ENCODE measurements around the gene VPS9D1. TPM values are rescaled to one million over a fixed set of nuclear protein-coding genes. Genes with fewer than 3 reads are reported as not detected.

VPS9D1 gene
- total RNA-seq, 1 donor from 2014 or later, result 11.3 TPM

DNA sequence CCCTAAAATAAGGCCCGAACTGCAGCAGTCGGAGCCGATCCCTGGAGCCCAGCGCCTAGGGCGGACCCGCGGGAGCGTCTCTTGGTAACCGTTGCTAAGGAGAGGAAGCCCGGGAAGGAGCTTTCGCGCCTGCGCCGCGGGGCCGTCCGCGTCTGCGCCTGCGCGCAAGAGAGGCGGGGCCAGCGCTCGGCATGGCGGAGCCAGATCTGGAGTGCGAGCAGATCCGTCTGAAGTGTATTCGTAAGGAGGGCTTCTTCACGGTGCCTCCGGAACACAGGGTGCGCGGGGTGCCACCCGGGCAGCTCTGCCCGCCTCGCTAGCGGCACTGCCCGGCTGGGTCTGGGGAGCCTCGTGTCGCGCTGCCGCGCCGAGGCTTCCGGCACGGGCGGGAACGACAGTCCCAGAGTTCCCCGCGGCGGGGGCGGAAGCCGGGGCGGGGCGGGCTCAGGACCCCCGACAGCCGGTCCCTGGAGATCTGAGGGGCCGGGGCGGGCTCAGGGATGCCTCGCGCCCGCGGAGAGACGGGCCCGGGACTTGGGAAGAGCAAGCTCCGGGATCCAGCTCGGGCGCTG lies 34.1 kb downstream of the VPS9D1 start, which contains the start of gene CDK10:
Gene CDK10, plus strand, starts transcription at position 170 of the 572 bp plus-strand sequence. Its CDS starts 22 bp downstream, at position 192.
- FAIRE-seq (no peak), DNase-seq (ENCODE audit: low read depth) (peak; percentile 67)
- peak within 1 kb of the TSS; percentile 87 for H3K9ac ChIP-seq (ENCODE audit: low read length)
- Mint-ChIP-seq H3K4me1 (ENCODE audit: low read depth, unreplicated experiment) (peaks cover 4% of the 10 kb centered on the region), H3K36me3 (ENCODE audit: low read depth, unreplicated experiment) (peaks cover 21% of the 10 kb centered on the region), H3K27me3 (ENCODE audit: low read depth, unreplicated experiment) (no peaks in the 10 kb centered on the region), H3K4me3 (ENCODE audit: unreplicated experiment) (peak within 1 kb of the TSS; percentile 94), H3K27ac (ENCODE audit: unreplicated experiment) (peak within 1 kb of the TSS; percentile 85), H3K9me3 (ENCODE audit: unreplicated experiment) (peaks cover 15% of the 10 kb centered on the region)
- H3K9me3 ChIP-seq (ENCODE audit: insufficient read depth, low read depth, low read length), result peaks cover 3% of the 10 kb centered on the region
- peak within 1 kb of the TSS; percentile 99 for H3K4me2 ChIP-seq (ENCODE audit: low read length)
- peak within 1 kb of the TSS; percentile 85 for H2AFZ ChIP-seq (ENCODE audit: low read depth, low read length)
- peaks cover 5% of the 10 kb centered on the region for H3K36me3 ChIP-seq (ENCODE audit: insufficient read depth, low read length)
- H3K27me3 ChIP-seq (ENCODE audit: insufficient read depth, low read length), result no peaks in the 10 kb centered on the region
- peaks cover 10% of the 10 kb centered on the region for H3K4me1 ChIP-seq (ENCODE audit: insufficient read depth, low read length)
- TF ChIP-seq, protein P1, sequence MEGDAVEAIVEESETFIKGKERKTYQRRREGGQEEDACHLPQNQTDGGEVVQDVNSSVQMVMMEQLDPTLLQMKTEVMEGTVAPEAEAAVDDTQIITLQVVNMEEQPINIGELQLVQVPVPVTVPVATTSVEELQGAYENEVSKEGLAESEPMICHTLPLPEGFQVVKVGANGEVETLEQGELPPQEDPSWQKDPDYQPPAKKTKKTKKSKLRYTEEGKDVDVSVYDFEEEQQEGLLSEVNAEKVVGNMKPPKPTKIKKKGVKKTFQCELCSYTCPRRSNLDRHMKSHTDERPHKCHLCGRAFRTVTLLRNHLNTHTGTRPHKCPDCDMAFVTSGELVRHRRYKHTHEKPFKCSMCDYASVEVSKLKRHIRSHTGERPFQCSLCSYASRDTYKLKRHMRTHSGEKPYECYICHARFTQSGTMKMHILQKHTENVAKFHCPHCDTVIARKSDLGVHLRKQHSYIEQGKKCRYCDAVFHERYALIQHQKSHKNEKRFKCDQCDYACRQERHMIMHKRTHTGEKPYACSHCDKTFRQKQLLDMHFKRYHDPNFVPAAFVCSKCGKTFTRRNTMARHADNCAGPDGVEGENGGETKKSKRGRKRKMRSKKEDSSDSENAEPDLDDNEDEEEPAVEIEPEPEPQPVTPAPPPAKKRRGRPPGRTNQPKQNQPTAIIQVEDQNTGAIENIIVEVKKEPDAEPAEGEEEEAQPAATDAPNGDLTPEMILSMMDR (IDR thresholded peaks at IDR 0.05; ENCODE audit: insufficient read depth, low read depth, low read length), result no peak
- no peak for TF ChIP-seq EZH2 (IDR thresholded peaks at IDR 0.05; ENCODE audit: insufficient read depth, low read length)
- peak within 1 kb of the TSS; percentile 78 for H3K4me3 ChIP-seq (ENCODE audit: insufficient read depth, low read depth, low read length)
- H3K79me2 ChIP-seq (ENCODE audit: insufficient read depth, low read length), result peaks cover 25% of the 10 kb centered on the region
- peak within 1 kb of the TSS; percentile 81 for H3K27ac ChIP-seq (ENCODE audit: low read depth, low read length)
- H4K20me1 ChIP-seq (ENCODE audit: insufficient read depth, low read length), result peaks cover 14% of the 10 kb centered on the region

DNA sequence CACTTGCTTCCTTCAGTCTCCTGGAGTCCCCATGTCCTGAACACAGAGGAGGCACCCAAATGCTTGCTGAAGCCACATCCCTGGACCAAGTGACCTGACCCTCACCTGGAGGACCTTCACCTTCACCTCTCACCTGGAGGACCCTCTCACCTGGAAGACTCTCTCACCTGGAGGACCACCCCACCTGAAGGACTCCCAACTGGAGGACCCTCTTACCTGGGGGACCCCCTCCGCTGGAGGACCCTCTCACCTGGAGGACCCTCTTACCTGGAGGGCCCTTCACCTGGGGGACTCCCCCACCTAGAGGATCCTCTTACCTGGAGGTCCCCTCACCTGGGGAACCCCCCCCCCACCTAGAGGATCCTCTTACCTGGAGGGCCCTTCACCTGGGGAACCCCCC lies 34.8 kb downstream of the VPS9D1 start:
- H3K9ac ChIP-seq (ENCODE audit: low read length), result no peak overlapping the region
- Mint-ChIP-seq H3K27me3 (ENCODE audit: low read depth, unreplicated experiment) (no peaks in the 10 kb centered on the region), H3K4me3 (ENCODE audit: unreplicated experiment) (peak overlapping the region; percentile 68), H3K9me3 (ENCODE audit: unreplicated experiment) (peaks cover 15% of the 10 kb centered on the region), H3K27ac (ENCODE audit: unreplicated experiment) (no peak overlapping the region), H3K4me1 (ENCODE audit: low read depth, unreplicated experiment) (peaks cover 4% of the 10 kb centered on the region), H3K36me3 (ENCODE audit: low read depth, unreplicated experiment) (peaks cover 24% of the 10 kb centered on the region)
- H3K9me3 ChIP-seq (ENCODE audit: insufficient read depth, low read depth, low read length), result peaks cover 3% of the 10 kb centered on the region
- no peak overlapping the region for H2AFZ ChIP-seq (ENCODE audit: low read depth, low read length)
- peak overlapping the region; percentile 99 for H3K4me2 ChIP-seq (ENCODE audit: low read length)
- no peak overlapping the region for H3K4me3 ChIP-seq (ENCODE audit: insufficient read depth, low read depth, low read length)
- FAIRE-seq (no peak), DNase-seq (ENCODE audit: low read depth) (no peak)
- H3K27me3 ChIP-seq (ENCODE audit: insufficient read depth, low read length), result no peaks in the 10 kb centered on the region
- H4K20me1 ChIP-seq (ENCODE audit: insufficient read depth, low read length), result peaks cover 14% of the 10 kb centered on the region
- TF ChIP-seq, protein P1 (IDR thresholded peaks at IDR 0.05; ENCODE audit: insufficient read depth, low read depth, low read length), result no peak
- no peak for TF ChIP-seq EZH2 (IDR thresholded peaks at IDR 0.05; ENCODE audit: insufficient read depth, low read length)
- H3K36me3 ChIP-seq (ENCODE audit: insufficient read depth, low read length), result peaks cover 3% of the 10 kb centered on the region
- H3K27ac ChIP-seq (ENCODE audit: low read depth, low read length), result no peak overlapping the region
- H3K4me1 ChIP-seq (ENCODE audit: insufficient read depth, low read length), result peaks cover 10% of the 10 kb centered on the region
- H3K79me2 ChIP-seq (ENCODE audit: insufficient read depth, low read length), result peaks cover 25% of the 10 kb centered on the region

DNA sequence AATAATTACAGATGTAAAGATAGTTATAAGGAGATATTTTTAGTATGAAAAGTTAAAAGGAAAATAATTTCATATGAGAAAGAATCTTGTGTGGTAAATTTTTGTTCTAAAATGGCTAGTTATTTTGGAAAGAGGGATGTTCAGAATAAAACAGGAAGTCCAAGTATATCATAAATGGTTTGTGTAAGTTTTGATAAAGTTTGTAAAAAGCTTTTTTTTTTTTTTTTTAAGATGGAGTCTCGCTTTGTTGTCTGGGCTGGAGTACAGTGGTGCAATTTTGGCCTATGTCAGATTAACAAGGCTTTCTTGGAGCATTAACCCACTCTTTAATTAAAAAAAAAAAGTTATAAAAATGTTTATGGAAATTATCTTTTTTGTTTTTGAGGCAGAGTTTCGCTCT lies 42.4 kb downstream of the VPS9D1 start:
- Histone ChIP-seq H3K4me1 (ENCODE audit: insufficient read depth, low read length) (no peaks in the 10 kb centered on the region), H3K27me3 (ENCODE audit: insufficient read depth, low read length) (no peaks in the 10 kb centered on the region), H3K9ac (ENCODE audit: low read length) (no peak overlapping the region), H3K79me2 (ENCODE audit: insufficient read depth, low read length) (no peaks in the 10 kb centered on the region), H3K27ac (ENCODE audit: low read depth, low read length) (no peak overlapping the region), H3K9me3 (ENCODE audit: insufficient read depth, low read depth, low read length) (peaks cover 7% of the 10 kb centered on the region), H4K20me1 (ENCODE audit: insufficient read depth, low read length) (no peaks in the 10 kb centered on the region), H3K36me3 (ENCODE audit: insufficient read depth, low read length) (no peaks in the 10 kb centered on the region), H2AFZ (ENCODE audit: low read depth, low read length) (no peak overlapping the region), H3K4me3 (ENCODE audit: insufficient read depth, low read depth, low read length) (no peak overlapping the region), H3K4me2 (ENCODE audit: low read length) (no peak overlapping the region)
- DNase-seq (ENCODE audit: low read depth), result no peak
- FAIRE-seq, result no peak
- peaks cover 26% of the 10 kb centered on the region for H3K36me3 Mint-ChIP-seq (ENCODE audit: low read depth, unreplicated experiment)
- TF ChIP-seq EZH2 (IDR thresholded peaks at IDR 0.05; ENCODE audit: insufficient read depth, low read length), result no peak
- TF ChIP-seq, protein P1 (IDR thresholded peaks at IDR 0.05; ENCODE audit: insufficient read depth, low read depth, low read length), result no peak
- no peaks in the 10 kb centered on the region for H3K4me1 Mint-ChIP-seq (ENCODE audit: low read depth, unreplicated experiment)
- H3K27ac Mint-ChIP-seq (ENCODE audit: unreplicated experiment), result no peak overlapping the region
- H3K9me3 Mint-ChIP-seq (ENCODE audit: unreplicated experiment), result peaks cover 8% of the 10 kb centered on the region
- no peaks in the 10 kb centered on the region for H3K27me3 Mint-ChIP-seq (ENCODE audit: low read depth, unreplicated experiment)
- H3K4me3 Mint-ChIP-seq (ENCODE audit: unreplicated experiment), result no peak overlapping the region

Measured in astrocyte (in vitro differentiated cells and primary cell).